Caco-2 (cell line): Measurements from ENCODE around the gene PDGFRA. TPM values are rescaled to one million over a fixed set of nuclear protein-coding genes. Genes with fewer than 3 reads are reported as not detected.

ENCODE experiments used
- BruUV-seq: library from RNA; stranded (reverse); fragments of 400-500 nt; replicated peaks from 2 replicates; lab custom pipeline; 2021; lab: Mats Ljungman, UMichigan
- CTCF ChIA-PET: fragments of 300-600 bp; sonication (Branson Sonifier 250); formaldehyde crosslinking; loops from one replicate; lab custom pipeline; 2022; ENCODE audit warnings: antibody characterized with exemption; lab: Charles Lee
- POLR2A ChIA-PET: fragments of 300-600 bp; sonication (Branson Sonifier 250); formaldehyde crosslinking; loops from one replicate; lab custom pipeline; 2022; ENCODE audit warnings: antibody characterized with exemption; lab: Charles Lee
- DNase-seq, 2 experiments: peaks; one replicate each; pipeline versions ENCODE4 v3.0.0 to v3.0.0-alpha.2; 2020 to 2022
- H3K27me3 ChIP-seq: replicated peaks from 2 replicates; pipeline ENCODE4 v1.6.0; 2011; ENCODE audit warnings: low read length; ENCODE audit not compliant: control insufficient read depth, insufficient read depth
- H3K36me3 ChIP-seq: 2 replicates; pipeline ENCODE4 v1.5.1; 2011; ENCODE audit warnings: low read length; ENCODE audit not compliant: control insufficient read depth, insufficient read depth
- H3K4me1 ChIP-seq: fragments of 250-450 bp; sonication (Bioruptor Pico); 2 replicates; pipeline ENCODE4 v1.5.1; 2020; ENCODE audit warnings: mild to moderate bottlenecking
- H3K4me3 ChIP-seq: 2 replicates; pipeline ENCODE4 v1.5.1; 2011; ENCODE audit warnings: low read depth, mild to moderate bottlenecking, control low read depth, low read length
- H3K9me3 ChIP-seq: fragments of 250-450 bp; sonication (Bioruptor Pico); 2 replicates; pipeline ENCODE4 v1.5.1; 2020; ENCODE audit warnings: mild to moderate bottlenecking, moderate library complexity
- H3K27ac Mint-ChIP-seq: one replicate; pipeline ENCODE4 v1.8.0; 2022; ENCODE audit warnings: mixed read lengths; ENCODE audit not compliant: unreplicated experiment
- H3K27me3 Mint-ChIP-seq: one replicate; pipeline ENCODE4 v1.8.0; 2022; ENCODE audit warnings: mixed read lengths; ENCODE audit not compliant: insufficient read depth, unreplicated experiment
- H3K36me3 Mint-ChIP-seq: one replicate; pipeline ENCODE4 v1.8.0; 2022; ENCODE audit warnings: mild to moderate bottlenecking, mixed read lengths; ENCODE audit not compliant: insufficient read depth, unreplicated experiment
- H3K4me1 Mint-ChIP-seq: one replicate; pipeline ENCODE4 v1.8.0; 2022; ENCODE audit warnings: low read depth, mixed read lengths; ENCODE audit not compliant: unreplicated experiment
- H3K4me3 Mint-ChIP-seq: one replicate; pipeline ENCODE4 v1.8.0; 2022; ENCODE audit warnings: mild to moderate bottlenecking, moderate library complexity, mixed read lengths; ENCODE audit not compliant: unreplicated experiment
- H3K9me3 Mint-ChIP-seq: one replicate; pipeline ENCODE4 v1.8.0; 2022; ENCODE audit warnings: mixed read lengths; ENCODE audit not compliant: unreplicated experiment
- intact Hi-C: fragments of 100-400 bp; cut with micrococcal nuclease; formaldehyde crosslinking; loops from one replicate; pipeline ENCODE4 v1.10.0; 2022; ENCODE audit not compliant: unreplicated experiment
- total RNA-seq: library from RNA; stranded (reverse); gene quantifications from 2 replicates; pipeline ENCODE4 v1.2.3, GENCODE V29; 2022
- TF ChIP-seq, protein P1 (sequence below), 2 experiments: fragments of 200-600 bp in 1 of 2; IDR thresholded peaks; 1 replicate in 1 of 2; 2 replicates in 1 of 2; pipeline versions ENCODE4 v1.5.1 to v1.8.0; 2011 to 2022; ENCODE audit warnings: antibody characterized with exemption in 1 of 2, control low read depth in 1 of 2, inconsistent platforms in 1 of 2, low read depth in 1 of 2, low read length in 1 of 2, mild to moderate bottlenecking in 1 of 2, moderate library complexity in 1 of 2; ENCODE audit not compliant: insufficient read depth in 1 of 2, severe bottlenecking in 1 of 2, unreplicated experiment in 1 of 2

PDGFRA gene
- total RNA-seq, 1 experiment from 2014 or later: 97.4 TPM

DNA sequence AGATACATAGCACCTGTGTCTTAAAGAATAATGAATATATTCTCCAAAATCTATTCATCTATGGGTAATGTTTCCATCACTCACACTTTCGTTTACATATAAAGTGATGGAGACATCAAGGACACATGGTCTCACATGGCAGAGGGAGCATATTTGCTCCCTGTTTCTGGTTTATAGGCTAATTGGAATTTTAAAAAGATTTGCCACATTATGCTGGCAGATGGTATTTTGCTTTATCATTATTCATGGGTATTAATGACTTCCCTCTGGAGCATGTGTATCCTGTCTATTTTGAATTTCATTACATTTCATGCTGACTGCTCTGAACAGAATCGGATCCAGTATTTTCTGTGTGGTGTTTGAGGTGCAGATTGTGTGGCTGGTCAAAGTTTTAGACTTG, 79.0 kb downstream of the PDGFRA start:
- Mint-ChIP-seq H3K36me3 (peaks cover 7% of the 10 kb centered on the region), H3K9me3 (peaks cover 20% of the 10 kb centered on the region), H3K27me3 (peaks cover 7% of the 10 kb centered on the region), H3K27ac (no peak overlapping the region), H3K4me3 (no peak overlapping the region), H3K4me1 (peaks cover 7% of the 10 kb centered on the region)
- Histone ChIP-seq H3K9me3 (peaks cover 10% of the 10 kb centered on the region), H3K4me1 (no peaks in the 10 kb centered on the region), H3K4me3 (no peak overlapping the region), H3K27me3 (no peaks in the 10 kb centered on the region), H3K36me3 (no peaks in the 10 kb centered on the region)
- intact Hi-C loops: no loop called here
- DNase-seq: no peak
- ChIA-PET CTCF (no interaction called here), POLR2A (no interaction called here)
- TF ChIP-seq, protein P1, sequence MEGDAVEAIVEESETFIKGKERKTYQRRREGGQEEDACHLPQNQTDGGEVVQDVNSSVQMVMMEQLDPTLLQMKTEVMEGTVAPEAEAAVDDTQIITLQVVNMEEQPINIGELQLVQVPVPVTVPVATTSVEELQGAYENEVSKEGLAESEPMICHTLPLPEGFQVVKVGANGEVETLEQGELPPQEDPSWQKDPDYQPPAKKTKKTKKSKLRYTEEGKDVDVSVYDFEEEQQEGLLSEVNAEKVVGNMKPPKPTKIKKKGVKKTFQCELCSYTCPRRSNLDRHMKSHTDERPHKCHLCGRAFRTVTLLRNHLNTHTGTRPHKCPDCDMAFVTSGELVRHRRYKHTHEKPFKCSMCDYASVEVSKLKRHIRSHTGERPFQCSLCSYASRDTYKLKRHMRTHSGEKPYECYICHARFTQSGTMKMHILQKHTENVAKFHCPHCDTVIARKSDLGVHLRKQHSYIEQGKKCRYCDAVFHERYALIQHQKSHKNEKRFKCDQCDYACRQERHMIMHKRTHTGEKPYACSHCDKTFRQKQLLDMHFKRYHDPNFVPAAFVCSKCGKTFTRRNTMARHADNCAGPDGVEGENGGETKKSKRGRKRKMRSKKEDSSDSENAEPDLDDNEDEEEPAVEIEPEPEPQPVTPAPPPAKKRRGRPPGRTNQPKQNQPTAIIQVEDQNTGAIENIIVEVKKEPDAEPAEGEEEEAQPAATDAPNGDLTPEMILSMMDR (IDR thresholded peaks at IDR 0.05; ENCODE audit: insufficient read depth in 1 of 2, low read depth in 1 of 2, low read length in 1 of 2, severe bottlenecking in 1 of 2, unreplicated experiment in 1 of 2): no peak
- BruUV-seq: no TSS peak

GRCh38 chr4:54315561-54316538, 86.8 kb downstream of the PDGFRA start:
- no TSS peak for BruUV-seq
- DNase-seq: no peak
- ChIA-PET POLR2A (no interaction called here), CTCF (no interaction called here)
- Mint-ChIP-seq H3K4me3 (no peak overlapping the region), H3K36me3 (no peaks in the 10 kb centered on the region), H3K27me3 (peaks cover 8% of the 10 kb centered on the region), H3K9me3 (no peaks in the 10 kb centered on the region), H3K4me1 (no peaks in the 10 kb centered on the region), H3K27ac (no peak overlapping the region)
- Histone ChIP-seq H3K9me3 (no peaks in the 10 kb centered on the region), H3K4me1 (no peaks in the 10 kb centered on the region), H3K4me3 (no peak overlapping the region), H3K27me3 (no peaks in the 10 kb centered on the region; the same call in 1 of the 2 replicates), H3K36me3 (no peaks in the 10 kb centered on the region)
- TF ChIP-seq, protein P1 (IDR thresholded peaks at IDR 0.05; ENCODE audit: insufficient read depth in 1 of 2, low read depth in 1 of 2, low read length in 1 of 2, severe bottlenecking in 1 of 2, unreplicated experiment in 1 of 2): no peak
- intact Hi-C loops: no loop called here

GRCh38 chr4:54317690-54318089, 88.6 kb downstream of the PDGFRA start:
- intact Hi-C loops: no loop called here
- no peaks in the 10 kb centered on the region for H3K36me3 Mint-ChIP-seq
- H3K4me1 ChIP-seq: no peaks in the 10 kb centered on the region

More at GRCh38 chr4:54317690-54318089, 88.6 kb downstream of the PDGFRA start:
- no peak overlapping the region for H3K4me3 ChIP-seq
- ChIA-PET POLR2A (no interaction called here), CTCF (interaction anchor here (0.6 kb wide), 1 partner anchor 125 kb away, joined by 5 read pairs; no protein-coding TSS in a partner anchor)
- peaks cover 4% of the 10 kb centered on the region for H3K27me3 Mint-ChIP-seq
- H3K36me3 ChIP-seq: no peaks in the 10 kb centered on the region
- H3K4me1 Mint-ChIP-seq: no peaks in the 10 kb centered on the region
- no peak for DNase-seq
- H3K27me3 ChIP-seq: no peaks in the 10 kb centered on the region; the same call in 1 of the 2 replicates
- no peak overlapping the region for H3K4me3 Mint-ChIP-seq
- H3K9me3 Mint-ChIP-seq: no peaks in the 10 kb centered on the region
- BruUV-seq: no TSS peak
- TF ChIP-seq, protein P1 (IDR thresholded peaks at IDR 0.05; ENCODE audit: insufficient read depth in 1 of 2, low read depth in 1 of 2, low read length in 1 of 2, severe bottlenecking in 1 of 2, unreplicated experiment in 1 of 2): no peak
- H3K9me3 ChIP-seq: no peaks in the 10 kb centered on the region
- H3K27ac Mint-ChIP-seq: no peak overlapping the region
